Measurements from ENCODE around the gene OR52N4.
A peak's percentile ranks its signal among the peaks of the same experiment; 100 is the strongest.

Gene OR52N4

GRCh38 chr11:5753943-5754342 lies at the start of gene OR52N4:
TSS of gene OR52N4 (plus strand) at chr11:5754243. CDS start at chr11:5754741, 498 bp downstream.
- no peak within 1 kb of the TSS for H3K27ac ChIP-seq (ENCODE audit: low read depth, low read length)
- no peak within 1 kb of the TSS for H3K4me3 ChIP-seq (ENCODE audit: low read length)
- no peaks in the 10 kb centered on the region for H3K4me1 ChIP-seq (ENCODE audit: control insufficient read depth, low read length)
- no peaks in the 10 kb centered on the region for H3K27me3 ChIP-seq (ENCODE audit: control insufficient read depth, low read length)
- no peaks in the 10 kb centered on the region for H4K20me1 ChIP-seq (ENCODE audit: control insufficient read depth, insufficient read depth, low read depth, low read length)
- no peak within 1 kb of the TSS for H3K4me2 ChIP-seq (ENCODE audit: low read length)
- no peaks in the 10 kb centered on the region for H3K36me3 ChIP-seq (ENCODE audit: control insufficient read depth, low read length)
- no peak for TF ChIP-seq EZH2phosphoT487 (IDR thresholded peaks at IDR 0.05; ENCODE audit: borderline replicate concordance, low read length)
- TF ChIP-seq, protein P1, sequence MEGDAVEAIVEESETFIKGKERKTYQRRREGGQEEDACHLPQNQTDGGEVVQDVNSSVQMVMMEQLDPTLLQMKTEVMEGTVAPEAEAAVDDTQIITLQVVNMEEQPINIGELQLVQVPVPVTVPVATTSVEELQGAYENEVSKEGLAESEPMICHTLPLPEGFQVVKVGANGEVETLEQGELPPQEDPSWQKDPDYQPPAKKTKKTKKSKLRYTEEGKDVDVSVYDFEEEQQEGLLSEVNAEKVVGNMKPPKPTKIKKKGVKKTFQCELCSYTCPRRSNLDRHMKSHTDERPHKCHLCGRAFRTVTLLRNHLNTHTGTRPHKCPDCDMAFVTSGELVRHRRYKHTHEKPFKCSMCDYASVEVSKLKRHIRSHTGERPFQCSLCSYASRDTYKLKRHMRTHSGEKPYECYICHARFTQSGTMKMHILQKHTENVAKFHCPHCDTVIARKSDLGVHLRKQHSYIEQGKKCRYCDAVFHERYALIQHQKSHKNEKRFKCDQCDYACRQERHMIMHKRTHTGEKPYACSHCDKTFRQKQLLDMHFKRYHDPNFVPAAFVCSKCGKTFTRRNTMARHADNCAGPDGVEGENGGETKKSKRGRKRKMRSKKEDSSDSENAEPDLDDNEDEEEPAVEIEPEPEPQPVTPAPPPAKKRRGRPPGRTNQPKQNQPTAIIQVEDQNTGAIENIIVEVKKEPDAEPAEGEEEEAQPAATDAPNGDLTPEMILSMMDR (IDR thresholded peaks at IDR 0.05; ENCODE audit: low read depth, low read length, poor library complexity, severe bottlenecking), result no peak
- no peaks in the 10 kb centered on the region for H3K9me2 ChIP-seq (replicated peaks; ENCODE audit: control insufficient read depth, low read length)
- no peaks in the 10 kb centered on the region for H3F3A ChIP-seq (ENCODE audit: control insufficient read depth, insufficient read depth)
- no peaks in the 10 kb centered on the region for H3K9me3 ChIP-seq (ENCODE audit: control insufficient read depth, insufficient read depth, low read length)
- H3K79me2 ChIP-seq (ENCODE audit: control insufficient read depth, low read length), result no peaks in the 10 kb centered on the region

- Histone ChIP-seq H3F3A (ENCODE audit: control insufficient read depth, insufficient read depth) (no peaks in the 10 kb centered on the region), H3K4me1 (ENCODE audit: control insufficient read depth, low read length) (peaks cover 6% of the 10 kb centered on the region), H3K27ac (ENCODE audit: low read depth, low read length) (no peak overlapping the region), H3K9me3 (ENCODE audit: control insufficient read depth, insufficient read depth, low read length) (no peaks in the 10 kb centered on the region), H3K4me2 (ENCODE audit: low read length) (no peak overlapping the region), H3K27me3 (ENCODE audit: control insufficient read depth, low read length) (no peaks in the 10 kb centered on the region), H3K36me3 (ENCODE audit: control insufficient read depth, low read length) (peaks cover 30% of the 10 kb centered on the region), H4K20me1 (ENCODE audit: control insufficient read depth, insufficient read depth, low read depth, low read length) (no peaks in the 10 kb centered on the region), H3K4me3 (ENCODE audit: low read length) (no peak overlapping the region), H3K9me2 (replicated peaks; ENCODE audit: control insufficient read depth, low read length) (no peaks in the 10 kb centered on the region), H3K79me2 (ENCODE audit: control insufficient read depth, low read length) (no peaks in the 10 kb centered on the region)
- TF ChIP-seq, protein P1 (IDR thresholded peaks at IDR 0.05; ENCODE audit: low read depth, low read length, poor library complexity, severe bottlenecking), result no peak
- TF ChIP-seq EZH2phosphoT487 (IDR thresholded peaks at IDR 0.05; ENCODE audit: borderline replicate concordance, low read length), result no peak
Observed at GRCh38 chr11:5705688-5706087, 48.4 kb upstream of the OR52N4 start.

DNA sequence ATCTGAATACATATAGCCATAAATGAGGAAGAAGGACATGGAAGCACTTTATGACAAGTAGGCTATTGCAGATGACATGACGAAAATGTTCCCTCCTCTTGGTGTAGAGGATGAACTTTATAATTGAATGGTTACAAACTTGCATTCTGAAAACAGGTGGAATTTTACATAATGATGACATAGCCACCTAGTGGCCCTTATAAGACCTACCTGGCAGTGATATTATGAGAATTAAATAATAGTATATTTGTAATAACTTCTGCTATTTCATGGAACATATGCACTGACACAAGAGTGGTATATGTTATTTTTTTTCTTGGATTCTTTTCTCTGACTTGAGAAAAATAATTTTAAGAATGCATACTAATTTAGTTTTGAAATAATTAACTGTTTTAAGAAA lies 41.5 kb upstream of the OR52N4 start:
- no peak overlapping the region for H3K4me2 ChIP-seq (ENCODE audit: low read length)
- H3K9me2 ChIP-seq (replicated peaks; ENCODE audit: control insufficient read depth, low read length), result no peaks in the 10 kb centered on the region
- H4K20me1 ChIP-seq (ENCODE audit: control insufficient read depth, insufficient read depth, low read depth, low read length), result no peaks in the 10 kb centered on the region
- H3K4me1 ChIP-seq (ENCODE audit: control insufficient read depth, low read length), result no peaks in the 10 kb centered on the region
- no peaks in the 10 kb centered on the region for H3K27me3 ChIP-seq (ENCODE audit: control insufficient read depth, low read length)
- H3K4me3 ChIP-seq (ENCODE audit: low read length), result no peak overlapping the region
- H3K36me3 ChIP-seq (ENCODE audit: control insufficient read depth, low read length), result peaks cover 6% of the 10 kb centered on the region; the same call in 1 of the 2 replicates
- no peaks in the 10 kb centered on the region for H3K79me2 ChIP-seq (ENCODE audit: control insufficient read depth, low read length)
- no peaks in the 10 kb centered on the region for H3K9me3 ChIP-seq (ENCODE audit: control insufficient read depth, insufficient read depth, low read length)
- no peak overlapping the region for H3K27ac ChIP-seq (ENCODE audit: low read depth, low read length)
- no peaks in the 10 kb centered on the region for H3F3A ChIP-seq (ENCODE audit: control insufficient read depth, insufficient read depth)
- no peak for TF ChIP-seq EZH2phosphoT487 (IDR thresholded peaks at IDR 0.05; ENCODE audit: borderline replicate concordance, low read length)
- TF ChIP-seq, protein P1 (IDR thresholded peaks at IDR 0.05; ENCODE audit: low read depth, low read length, poor library complexity, severe bottlenecking), result peak; percentile 46
